ENCODE data around the gene TMEM30B.

- no peak for TF ChIP-seq JUND (IDR thresholded peaks at IDR 0.05)
- no peak for TF ChIP-seq CTCF (IDR thresholded peaks at IDR 0.05)
- TF ChIP-seq RCOR1 (IDR thresholded peaks at IDR 0.05; ENCODE audit: low read length) = no peak
- TF ChIP-seq, protein P1, sequence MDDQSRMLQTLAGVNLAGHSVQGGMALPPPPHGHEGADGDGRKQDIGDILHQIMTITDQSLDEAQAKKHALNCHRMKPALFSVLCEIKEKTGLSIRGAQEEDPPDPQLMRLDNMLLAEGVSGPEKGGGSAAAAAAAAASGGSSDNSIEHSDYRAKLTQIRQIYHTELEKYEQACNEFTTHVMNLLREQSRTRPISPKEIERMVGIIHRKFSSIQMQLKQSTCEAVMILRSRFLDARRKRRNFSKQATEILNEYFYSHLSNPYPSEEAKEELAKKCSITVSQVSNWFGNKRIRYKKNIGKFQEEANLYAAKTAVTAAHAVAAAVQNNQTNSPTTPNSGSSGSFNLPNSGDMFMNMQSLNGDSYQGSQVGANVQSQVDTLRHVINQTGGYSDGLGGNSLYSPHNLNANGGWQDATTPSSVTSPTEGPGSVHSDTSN (IDR thresholded peaks at IDR 0.05) = no peak
- TF ChIP-seq, protein P2, sequence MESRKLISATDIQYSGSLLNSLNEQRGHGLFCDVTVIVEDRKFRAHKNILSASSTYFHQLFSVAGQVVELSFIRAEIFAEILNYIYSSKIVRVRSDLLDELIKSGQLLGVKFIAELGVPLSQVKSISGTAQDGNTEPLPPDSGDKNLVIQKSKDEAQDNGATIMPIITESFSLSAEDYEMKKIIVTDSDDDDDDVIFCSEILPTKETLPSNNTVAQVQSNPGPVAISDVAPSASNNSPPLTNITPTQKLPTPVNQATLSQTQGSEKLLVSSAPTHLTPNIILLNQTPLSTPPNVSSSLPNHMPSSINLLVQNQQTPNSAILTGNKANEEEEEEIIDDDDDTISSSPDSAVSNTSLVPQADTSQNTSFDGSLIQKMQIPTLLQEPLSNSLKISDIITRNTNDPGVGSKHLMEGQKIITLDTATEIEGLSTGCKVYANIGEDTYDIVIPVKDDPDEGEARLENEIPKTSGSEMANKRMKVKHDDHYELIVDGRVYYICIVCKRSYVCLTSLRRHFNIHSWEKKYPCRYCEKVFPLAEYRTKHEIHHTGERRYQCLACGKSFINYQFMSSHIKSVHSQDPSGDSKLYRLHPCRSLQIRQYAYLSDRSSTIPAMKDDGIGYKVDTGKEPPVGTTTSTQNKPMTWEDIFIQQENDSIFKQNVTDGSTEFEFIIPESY (IDR thresholded peaks at IDR 0.05; ENCODE audit: borderline replicate concordance, low read depth) = no peak
- no peak for TF ChIP-seq EZH2phosphoT487 (IDR thresholded peaks at IDR 0.05; ENCODE audit: borderline replicate concordance, low read depth)
- TF ChIP-seq RAD21 (IDR thresholded peaks at IDR 0.05; ENCODE audit: low read length) = no peak
- no peak for TF ChIP-seq POLR2AphosphoS5 (IDR thresholded peaks at IDR 0.05; ENCODE audit: low read depth, low read length)
- TF ChIP-seq REST (IDR thresholded peaks at IDR 0.05; ENCODE audit: low read depth, low read length) = no peak
- no peak for TF ChIP-seq EP300 (IDR thresholded peaks at IDR 0.05; ENCODE audit: borderline replicate concordance in 1 of 2, low read depth in 1 of 2, low read length in 1 of 2)
These were observed 19.6 kb upstream of the TMEM30B start for GRCh38 chr14:61300754-61301153.

Measured in SK-N-SH (cell line).